Heart left ventricle (tissue), 16 donors: ENCODE measurements around the gene CCDC61. TPM values are rescaled to one million over a fixed set of nuclear protein-coding genes. Genes with fewer than 3 reads are reported as not detected.

Source experiments
- ATAC-seq, 4 donors: fragments of 200-7000 bp; cut with Tn5 transposase; one replicate each; pipeline ENCODE4 v1.9.1; 2020 to 2022; ENCODE audit warnings: moderate library complexity in 4 of 4, mild to moderate bottlenecking in 3 of 4, moderate number of reproducible peaks in 1 of 4
- DNase-seq, 5 donors: peaks; one replicate each; pipeline ENCODE4 v3.0.0-alpha.2; 2020
- H3K27ac ChIP-seq, 12 donors: fragments of 200-600 bp; sonication (generic) in 4 of 12; one replicate each; pipeline versions ENCODE4 v1.5.0 to v1.8.0; 2016 to 2022; ENCODE audit warnings: mild to moderate bottlenecking in 2 of 12
- H3K27me3 ChIP-seq, 9 donors: fragments of 200-600 bp; sonication (generic) in 2 of 9; one replicate each; pipeline versions ENCODE4 v1.5.1 to v1.8.0; 2016 to 2022; ENCODE audit warnings: mild to moderate bottlenecking in 3 of 9
- H3K36me3 ChIP-seq, 9 donors: fragments of 200-600 bp; sonication (generic) in 2 of 9; one replicate each; pipeline versions ENCODE4 v1.5.0 to v1.8.0; 2018 to 2022; ENCODE audit warnings: mild to moderate bottlenecking in 2 of 9
- H3K4me1 ChIP-seq, 12 donors: fragments of 200-600 bp; sonication (generic) in 4 of 12; one replicate each; pipeline versions ENCODE4 v1.5.0 to v1.8.0; 2016 to 2022; ENCODE audit warnings: mild to moderate bottlenecking in 3 of 12
- H3K4me3 ChIP-seq, 12 donors: fragments of 200-600 bp; sonication (generic) in 4 of 12; one replicate each; pipeline versions ENCODE4 v1.5.0 to v1.8.0; 2017 to 2022; ENCODE audit warnings: mild to moderate bottlenecking in 9 of 12, moderate library complexity in 4 of 12
- H3K9me3 ChIP-seq, 12 donors: fragments of 200-600 bp; sonication (generic) in 4 of 12; one replicate each; pipeline versions ENCODE4 v1.5.0 to v1.8.0; 2016 to 2022; ENCODE audit warnings: mild to moderate bottlenecking in 1 of 12
- CTCF ChIP-seq, 12 donors: fragments of 200-600 bp; sonication (generic) in 4 of 12; IDR thresholded peaks; one replicate each; pipeline versions ENCODE4 v1.5.0 to v1.8.0; 2018 to 2022; ENCODE audit warnings: antibody characterized with exemption in 12 of 12, mild to moderate bottlenecking in 5 of 12
- POLR2A ChIP-seq, 2 donors: fragments of 450-650 bp; IDR thresholded peaks; one replicate each; pipeline ENCODE4 v1.6.1; 2017; ENCODE audit warnings: antibody characterized with exemption in 2 of 2, mild to moderate bottlenecking in 2 of 2, moderate library complexity in 2 of 2
- WGBS, 4 donors: extraction: QIAGEN DNeasy Blood & Tissue Kit in 2 of 4; methylation state at CpG; one replicate each; pipeline versions ENCODE4 v1.1.5 to v1.1.7; 2013 to 2018; 5-methylcytosine and 5-hydroxymethylcytosine counted together
- intact Hi-C, 10 donors: fragments of 100-400 bp; cut with DNase I; formaldehyde crosslinking; loops; one replicate each; pipeline versions ENCODE4 v1.11.1 to v1.14.2; 2022
- polyA plus RNA-seq, 2 donors: library from polyadenylated mRNA; stranded (reverse); fragments of 200-250 nt; gene quantifications; one replicate each; pipeline ENCODE4 v1.2.3, GENCODE V29; 2013
- total RNA-seq, 9 donors: library from RNA; depleted of rRNA in 2 of 9; stranded (reverse); fragments of >200 nt in 2 of 9; fragmentation: NEBNext Ultra II Directional in 3 of 9; extraction: Animal tissue kit (Norgen Biotek cat#: 25700) in 3 of 9; gene quantifications; one replicate each; pipeline versions ENCODE4 v1.1.0 to v1.2.4, GENCODE V29; 2016 to 2023
- donor health status: ischemic (EF 13 %, LVEDD 7.1; RV severe dilation, severe dysfunction).
- donor health status: healthy with polysubstance abuse.
- donor health status: DM: no; HTN: yes; CAD: no.
- donor health status: DM: no; HTN: no; CAD: no.
- donor health status: ischemic (EF 25% LVEDD 6.9; RV normal size, moderate dysfunction).
- donor health status: ischemic (EF 25% LVEDD 5.7; RV mildly dilated, moderate dysfunction).
- donor health status: healthy.
- donor health status: DM: yes; HTN: yes; CAD: no.
- donor health status: ischemic (EF 35%, LVEDD 5.7; RV mildly dilated, moderate dysfunction).
- donor health status: nonischemic (EF 11% LVEDD 7.7; RV severe dilation, severe dysfunction).
- donor health status: DM: yes; HTN: yes; CAD: no.
- donor health status: PGD.
- donor health status: ischemic (EF 29% LVEDD 5.4; RV normal size, mild dysfunction).
- donor health status: nonischemic (EF 23%, LVEDD 6.1; RV moderate dilation, normal function).

CCDC61 gene
- total and polyA plus RNA-seq, 11 donors = 4.1 to 13.7 (median 6.8) TPM

GRCh38 chr19:46052896-46053295 lies 57.6 kb downstream of the CCDC61 start:
- ATAC-seq (no peak), DNase-seq (no peak)
- Histone ChIP-seq H3K36me3 (no peaks in the 10 kb centered on the region), H3K27ac (no peak overlapping the region), H3K9me3 (peaks cover 0 to 10% (median 0%) of the 10 kb centered on the region in 12 donors), H3K27me3 (peaks cover 0 to 60% (median 6%) of the 10 kb centered on the region in 9 donors), H3K4me1 (no peaks in the 10 kb centered on the region), H3K4me3 (no peak overlapping the region)
- 48 to 65% (median 60%) methylated on average over 4 of the region's 4 CpGs for WGBS, 4 donors
- intact Hi-C loops = no loop called here
- TF ChIP-seq CTCF (IDR thresholded peaks at IDR 0.05) = no peak
- TF ChIP-seq POLR2A (IDR thresholded peaks at IDR 0.05) = no peak

GRCh38 chr19:46056536-46056935 lies 61.3 kb downstream of the CCDC61 start:
- no peak for TF ChIP-seq CTCF (IDR thresholded peaks at IDR 0.05)
- TF ChIP-seq POLR2A (IDR thresholded peaks at IDR 0.05) = no peak
- 32 to 43% (median 36%) methylated on average over 4 of the region's 4 CpGs for WGBS, 4 donors
- Histone ChIP-seq H3K27ac (no peak overlapping the region), H3K4me1 (no peaks in the 10 kb centered on the region), H3K4me3 (no peak overlapping the region), H3K36me3 (no peaks in the 10 kb centered on the region), H3K27me3 (peaks cover 0 to 55% (median 15%) of the 10 kb centered on the region in 9 donors), H3K9me3 (peaks cover 0 to 20% (median 2%) of the 10 kb centered on the region in 12 donors)
- ATAC-seq (no peak), DNase-seq (no peak)
- intact Hi-C loops = no loop called here

DNA sequence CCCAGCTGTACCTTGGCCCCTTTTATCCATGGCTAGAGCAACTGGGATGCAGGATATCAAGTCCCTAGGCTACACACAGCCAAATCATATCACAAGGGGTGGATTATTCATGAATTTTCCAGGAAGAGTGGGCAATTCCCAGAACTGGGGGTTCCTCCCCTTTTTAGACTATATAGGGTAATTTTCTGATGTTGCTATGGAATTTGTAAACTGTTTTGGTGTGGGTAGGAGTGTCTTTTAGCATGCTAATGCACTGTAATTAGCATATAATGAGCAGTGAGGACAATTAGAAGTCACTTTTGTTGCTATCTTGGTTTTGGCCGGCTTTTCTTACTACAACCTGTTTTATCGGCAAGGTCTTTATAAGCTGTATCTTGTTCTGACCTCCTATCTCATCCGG lies 63.5 kb downstream of the CCDC61 start:
- intact Hi-C loops = no loop called here
- TF ChIP-seq CTCF (IDR thresholded peaks at IDR 0.05) = no peak
- no peak for TF ChIP-seq POLR2A (IDR thresholded peaks at IDR 0.05)
- peaks cover 0 to 20% (median 2%) of the 10 kb centered on the region in 12 donors for H3K9me3 ChIP-seq
- H3K4me3 ChIP-seq = no peak overlapping the region
- DNase-seq (no peak), ATAC-seq (no peak)
- no peaks in the 10 kb centered on the region for H3K36me3 ChIP-seq
- no peak overlapping the region for H3K27ac ChIP-seq
- no peaks in the 10 kb centered on the region for H3K4me1 ChIP-seq
- H3K27me3 ChIP-seq = peaks cover 0 to 55% (median 15%) of the 10 kb centered on the region in 9 donors
- 81 to 90% (median 86%) methylated on average over 3 of the region's 3 CpGs for WGBS, 4 donors

GRCh38 chr19:46060012-46060411 lies 64.7 kb downstream of the CCDC61 start:
- ATAC-seq (no peak), DNase-seq (no peak)
- intact Hi-C loops = no loop called here
- Histone ChIP-seq H3K4me1 (no peaks in the 10 kb centered on the region), H3K36me3 (no peaks in the 10 kb centered on the region), H3K4me3 (no peak overlapping the region), H3K27ac (no peak overlapping the region), H3K9me3 (peaks cover 0 to 16% (median 0%) of the 10 kb centered on the region in 12 donors), H3K27me3 (peaks cover 0 to 54% (median 15%) of the 10 kb centered on the region in 9 donors)
- no peak for TF ChIP-seq CTCF (IDR thresholded peaks at IDR 0.05)
- no peak for TF ChIP-seq POLR2A (IDR thresholded peaks at IDR 0.05)
- 81 to 87% (median 86%) methylated on average over 2 of the region's 2 CpGs for WGBS, 4 donors
